Osteoblast (primary cell): Measurements from ENCODE around the gene ACE. TPM values are rescaled to one million over a fixed set of nuclear protein-coding genes. Genes with fewer than 3 reads are reported as not detected.

ENCODE experiments used
- DNase-seq: peaks from one replicate; pipeline ENCODE4 v3.0.0; 2011; ENCODE audit warnings: low spot score, mixed read lengths; ENCODE audit not compliant: insufficient read length; ENCODE audit errors: missing footprints
- H2AFZ ChIP-seq: 2 replicates; pipeline ENCODE4 v1.6.0; 2011; ENCODE audit warnings: mild to moderate bottlenecking, low read length
- H3K27ac ChIP-seq: 2 replicates; pipeline ENCODE4 v1.5.1; 2011; ENCODE audit warnings: mild to moderate bottlenecking, low read depth, low read length, moderate library complexity
- H3K27me3 ChIP-seq: 2 replicates; pipeline ENCODE4 v1.6.0; 2012; ENCODE audit warnings: mild to moderate bottlenecking, control low read depth, inconsistent platforms, low read length, moderate library complexity; ENCODE audit not compliant: insufficient read depth
- H3K36me3 ChIP-seq: 2 replicates; pipeline ENCODE4 v1.5.1; 2011; ENCODE audit warnings: mild to moderate bottlenecking, low read length, control low read depth, moderate library complexity; ENCODE audit not compliant: insufficient read depth
- H3K4me1 ChIP-seq: 2 replicates; pipeline ENCODE4 v1.5.1; 2011; ENCODE audit warnings: mild to moderate bottlenecking, low read length, control low read depth, moderate library complexity; ENCODE audit not compliant: insufficient read depth
- H3K4me2 ChIP-seq: 2 replicates; pipeline ENCODE4 v1.6.0; 2011; ENCODE audit warnings: mild to moderate bottlenecking, low read length; ENCODE audit not compliant: insufficient read depth
- H3K4me3 ChIP-seq: fragments of 200-600 bp; sonication (generic); 3 replicates; pipeline ENCODE4 v1.5.1; 2012; ENCODE audit warnings: mild to moderate bottlenecking, low read length, inconsistent platforms; ENCODE audit not compliant: insufficient read depth
- H3K79me2 ChIP-seq: 2 replicates; pipeline ENCODE4 v1.6.0; 2012; ENCODE audit warnings: mild to moderate bottlenecking, low read length, control low read depth, inconsistent platforms; ENCODE audit not compliant: insufficient read depth
- H3K9me3 ChIP-seq: 2 replicates; pipeline ENCODE4 v1.5.1; 2011; ENCODE audit warnings: low read depth, low read length, control low read depth
- H4K20me1 ChIP-seq: 2 replicates; pipeline ENCODE4 v1.6.0; 2012; ENCODE audit warnings: mild to moderate bottlenecking, low read length, control low read depth; ENCODE audit not compliant: insufficient read depth
- CTCF ChIP-seq: IDR thresholded peaks from 2 replicates; pipeline ENCODE4 v1.5.1; 2011; ENCODE audit warnings: mild to moderate bottlenecking, low read depth, low read length, moderate library complexity; ENCODE audit errors: extremely low read depth
- total RNA-seq: library from RNA; depleted of rRNA; stranded (reverse); fragments of >200 nt; gene quantifications from 2 replicates; pipeline ENCODE4 v1.2.3, GENCODE V29; 2012

ACE gene
- total RNA-seq, 1 donor: 10.1 TPM

DNA sequence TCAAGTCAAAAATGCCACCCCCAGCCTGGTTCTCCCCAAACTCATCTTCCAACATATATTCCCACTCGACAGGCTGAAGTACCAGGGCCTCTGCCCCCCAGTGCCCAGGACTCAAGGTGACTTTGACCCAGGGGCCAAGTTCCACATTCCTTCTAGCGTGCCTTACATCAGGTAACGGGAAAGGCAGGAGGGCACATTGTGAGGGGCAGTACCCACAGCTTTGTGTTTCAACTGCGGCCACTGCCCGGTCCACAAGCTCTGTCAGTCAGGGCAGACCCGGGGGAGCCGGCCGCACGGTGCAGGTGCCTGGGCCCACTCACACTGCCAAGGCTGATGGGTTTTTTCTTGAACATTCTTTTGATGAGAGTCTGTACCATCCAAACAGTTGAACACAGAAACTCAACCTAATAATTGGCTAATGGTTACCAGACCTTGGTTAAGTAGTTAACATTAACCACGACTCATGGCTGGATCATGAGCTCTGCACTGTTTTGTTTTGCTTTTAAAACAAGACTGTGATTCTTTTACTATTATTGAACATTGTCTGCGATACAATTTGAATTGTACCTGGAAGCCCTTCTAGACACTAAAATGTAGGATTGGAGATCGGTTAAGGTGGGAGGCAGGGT lies 17.6 kb downstream of the ACE start:
- Histone ChIP-seq H3K36me3 (no peaks in the 10 kb centered on the region), H3K9me3 (no peaks in the 10 kb centered on the region), H3K27ac (no peak overlapping the region), H3K79me2 (no peaks in the 10 kb centered on the region), H3K4me1 (peaks cover 4% of the 10 kb centered on the region), H2AFZ (no peak overlapping the region), H3K27me3 (peaks cover 12% of the 10 kb centered on the region), H4K20me1 (no peaks in the 10 kb centered on the region), H3K4me2 (no peak overlapping the region), H3K4me3 (no peak overlapping the region)
- no peak for TF ChIP-seq CTCF
- DNase-seq: peak; percentile 60

DNA sequence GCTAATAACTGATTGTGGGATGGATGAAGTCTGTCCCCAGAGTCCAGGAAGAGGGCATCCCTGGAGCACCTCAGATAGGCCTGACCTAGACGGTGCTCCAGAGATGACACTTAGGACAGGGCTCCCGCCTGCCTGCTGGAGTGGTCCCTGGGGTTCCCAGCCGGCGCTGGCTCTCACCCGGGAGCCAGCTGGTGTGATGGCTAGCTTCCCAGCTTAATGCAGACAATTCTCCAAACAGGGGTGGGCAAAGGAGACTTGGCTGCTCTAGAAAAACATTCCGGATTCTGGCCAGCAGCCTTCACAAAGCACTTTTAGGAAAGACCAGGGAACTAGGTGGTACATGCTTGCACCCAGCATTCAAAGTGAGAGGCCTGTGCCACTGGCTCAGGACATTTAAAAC lies 18.6 kb downstream of the ACE start:
- Histone ChIP-seq H4K20me1 (no peaks in the 10 kb centered on the region), H3K79me2 (no peaks in the 10 kb centered on the region), H3K36me3 (no peaks in the 10 kb centered on the region), H3K4me2 (no peak overlapping the region), H2AFZ (no peak overlapping the region), H3K9me3 (no peaks in the 10 kb centered on the region), H3K4me3 (no peak overlapping the region), H3K27ac (no peak overlapping the region), H3K4me1 (peaks cover 4% of the 10 kb centered on the region), H3K27me3 (peaks cover 6% of the 10 kb centered on the region)
- no peak for TF ChIP-seq CTCF
- peak; percentile 62 for DNase-seq

DNA sequence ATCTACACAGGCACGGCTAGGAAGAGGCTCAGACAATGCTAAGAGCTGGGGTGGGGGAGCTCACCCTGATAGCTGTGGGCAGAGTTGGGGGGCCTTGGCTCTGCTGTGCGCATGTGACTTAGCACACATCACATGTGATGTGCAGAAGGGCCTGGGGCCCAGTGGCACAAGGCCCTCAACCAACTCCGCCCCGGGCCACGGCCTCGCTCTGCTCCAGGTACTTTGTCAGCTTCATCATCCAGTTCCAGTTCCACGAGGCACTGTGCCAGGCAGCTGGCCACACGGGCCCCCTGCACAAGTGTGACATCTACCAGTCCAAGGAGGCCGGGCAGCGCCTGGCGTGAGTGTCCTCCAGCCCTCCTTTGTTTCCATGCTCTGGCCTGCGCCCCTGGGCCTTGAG lies 19.3 kb downstream of the ACE start:
- no peak for TF ChIP-seq CTCF
- DNase-seq: peak; percentile 48

DNA sequence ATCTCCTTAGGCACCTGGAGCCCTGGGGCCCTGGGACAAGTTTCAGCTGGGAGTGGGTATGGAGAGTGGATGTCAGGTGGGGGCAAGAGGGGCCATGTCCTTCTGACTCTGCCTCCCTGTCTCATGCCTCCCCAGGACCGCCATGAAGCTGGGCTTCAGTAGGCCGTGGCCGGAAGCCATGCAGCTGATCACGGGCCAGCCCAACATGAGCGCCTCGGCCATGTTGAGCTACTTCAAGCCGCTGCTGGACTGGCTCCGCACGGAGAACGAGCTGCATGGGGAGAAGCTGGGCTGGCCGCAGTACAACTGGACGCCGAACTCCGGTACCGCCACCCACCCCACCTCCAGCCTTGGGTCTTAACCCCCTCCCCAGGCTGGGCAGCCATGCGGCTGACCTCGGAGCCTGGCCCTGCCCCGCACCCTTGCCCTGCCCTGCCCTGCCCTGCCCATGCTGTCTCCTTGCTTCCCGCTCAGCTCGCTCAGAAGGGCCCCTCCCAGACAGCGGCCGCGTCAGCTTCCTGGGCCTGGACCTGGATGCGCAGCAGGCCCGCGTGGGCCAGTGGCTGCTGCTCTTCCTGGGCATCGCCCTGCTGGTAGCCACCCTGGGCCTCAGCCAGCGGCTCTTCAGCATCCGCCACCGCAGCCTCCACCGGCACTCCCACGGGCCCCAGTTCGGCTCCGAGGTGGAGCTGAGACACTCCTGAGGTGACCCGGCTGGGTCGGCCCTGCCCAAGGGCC lies 20.0 kb downstream of the ACE start:
- no peak overlapping the region for H2AFZ ChIP-seq
- no peaks in the 10 kb centered on the region for H3K9me3 ChIP-seq
- TF ChIP-seq CTCF: no peak
- H3K36me3 ChIP-seq: no peaks in the 10 kb centered on the region
- H3K27ac ChIP-seq: no peak overlapping the region
- DNase-seq: peak; percentile 49
- H3K4me3 ChIP-seq: no peak overlapping the region
- H3K27me3 ChIP-seq: peaks cover 12% of the 10 kb centered on the region
- no peaks in the 10 kb centered on the region for H4K20me1 ChIP-seq
- no peaks in the 10 kb centered on the region for H3K79me2 ChIP-seq
- peaks cover 4% of the 10 kb centered on the region for H3K4me1 ChIP-seq
- H3K4me2 ChIP-seq: no peak overlapping the region

More for the DNA sequence above, 19.3 kb downstream of the ACE start:
- Histone ChIP-seq H4K20me1 (no peaks in the 10 kb centered on the region), H3K36me3 (no peaks in the 10 kb centered on the region), H3K4me2 (no peak overlapping the region), H3K4me1 (peaks cover 4% of the 10 kb centered on the region), H3K4me3 (no peak overlapping the region), H3K27ac (no peak overlapping the region), H3K9me3 (no peaks in the 10 kb centered on the region), H3K27me3 (peaks cover 10% of the 10 kb centered on the region), H3K79me2 (no peaks in the 10 kb centered on the region), H2AFZ (no peak overlapping the region)
